DMS53 treated with DMSO at 0.1 percent for 48 hours (cell line): ENCODE data around the gene PRXL2C.
A peak's percentile ranks its signal among the peaks of the same experiment; 100 is the strongest.
"Not testable (repeated sequence)": the region's sequence is repeated elsewhere in the genome, so short reads cannot be mapped to it uniquely, and the experiment has no call there.

Source experiments
- DNase-seq: peaks from one replicate; lab custom pipeline; 2025; ENCODE audit not compliant: unreplicated experiment; lab: John Stamatoyannopoulos, UW

The PRXL2C gene

DNA sequence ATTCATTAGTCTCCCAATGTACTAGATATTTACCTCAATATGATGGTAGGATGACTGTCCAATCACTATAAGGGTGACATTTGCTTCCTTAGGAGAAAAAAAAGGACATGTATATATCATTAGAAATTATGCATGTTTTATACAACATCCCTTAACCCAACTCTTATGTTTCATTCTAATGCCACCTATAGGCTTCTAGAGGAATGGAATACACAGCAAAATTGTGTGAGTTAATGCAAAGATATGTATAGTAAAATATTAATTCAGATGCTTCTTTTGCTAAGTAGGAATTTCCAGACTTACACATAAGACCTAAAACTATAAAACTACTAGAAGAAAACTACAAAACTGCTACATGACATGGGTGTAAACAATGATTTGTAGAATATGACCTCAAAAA lies 3.5 kb downstream of the PRXL2C start:
- no peak for DNase-seq

DNA sequence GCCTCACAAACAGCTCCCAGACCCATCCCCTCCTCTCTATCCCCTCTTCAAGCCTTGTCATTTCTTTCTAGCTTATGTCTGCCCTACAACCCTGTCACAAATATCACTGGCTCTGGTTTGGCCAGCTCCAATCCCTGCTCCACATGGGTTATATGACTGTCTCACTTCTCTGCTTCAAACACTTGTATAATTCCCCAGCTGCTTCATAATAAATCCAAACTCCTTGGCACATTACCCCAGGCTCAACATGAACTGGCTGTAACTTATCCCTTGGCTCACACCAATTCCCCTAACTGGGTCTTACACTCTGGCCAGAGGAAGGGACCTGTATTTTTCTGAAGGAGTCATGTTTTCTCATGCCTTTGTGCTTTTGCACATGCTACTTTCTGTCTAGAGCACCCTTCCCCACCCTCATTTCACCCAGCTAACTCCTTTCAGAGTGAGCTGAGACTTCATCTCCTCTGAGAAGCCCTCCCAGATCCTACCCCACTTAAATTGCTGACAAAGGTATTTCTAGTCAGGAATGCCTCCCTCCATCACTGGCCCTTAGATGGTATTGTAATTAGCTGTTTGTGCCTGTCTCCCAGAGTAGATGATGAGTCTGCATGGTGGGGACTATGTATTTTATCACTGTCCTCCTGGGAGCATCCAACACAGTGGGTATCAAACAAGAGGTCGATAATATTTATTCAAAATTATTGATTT lies 5.3 kb downstream of the PRXL2C start:
- DNase-seq = no peak

DNA sequence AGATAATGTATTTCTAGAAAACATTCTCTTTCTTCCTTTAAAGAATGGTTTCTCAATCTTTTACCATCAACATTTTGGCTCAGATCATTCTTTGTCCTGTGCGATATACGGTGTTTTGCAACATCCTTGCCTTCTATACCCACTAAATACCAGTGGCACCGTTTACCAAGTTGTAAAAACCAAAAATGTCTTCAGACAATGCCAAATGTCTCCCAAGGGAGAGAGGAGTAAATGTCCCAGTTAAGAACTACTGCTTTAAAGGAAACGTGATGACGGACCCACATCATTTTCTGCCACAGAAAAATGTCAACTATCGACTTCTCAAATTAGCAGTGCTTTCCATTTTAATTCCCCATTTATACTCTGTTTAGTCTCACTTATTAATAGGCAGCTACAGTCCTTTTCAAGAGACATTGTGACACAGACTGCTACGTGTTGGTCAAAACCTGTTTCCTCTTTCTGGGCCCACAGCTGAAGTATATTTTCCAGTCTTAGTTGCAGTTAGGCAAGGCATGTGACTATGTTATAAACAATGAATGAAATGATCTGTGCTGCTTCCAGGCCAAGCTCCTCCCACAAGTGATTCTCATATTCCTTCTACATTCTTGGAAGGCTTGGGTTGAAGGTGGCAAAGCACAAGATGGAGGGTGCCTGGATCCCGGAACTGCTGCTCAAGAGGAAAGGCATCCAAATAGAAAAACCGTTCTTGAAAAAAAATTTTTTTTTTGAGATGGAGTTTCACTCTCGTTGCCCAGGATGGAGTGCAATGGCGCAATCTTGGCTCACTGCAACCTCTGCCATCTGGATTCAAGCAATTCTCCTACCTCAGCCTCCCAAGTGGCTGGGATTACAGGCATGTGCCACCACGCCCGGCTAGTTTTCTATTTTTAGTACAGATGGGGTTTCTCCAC lies 8.8 kb downstream of the PRXL2C start:
- no peak for DNase-seq

DNA sequence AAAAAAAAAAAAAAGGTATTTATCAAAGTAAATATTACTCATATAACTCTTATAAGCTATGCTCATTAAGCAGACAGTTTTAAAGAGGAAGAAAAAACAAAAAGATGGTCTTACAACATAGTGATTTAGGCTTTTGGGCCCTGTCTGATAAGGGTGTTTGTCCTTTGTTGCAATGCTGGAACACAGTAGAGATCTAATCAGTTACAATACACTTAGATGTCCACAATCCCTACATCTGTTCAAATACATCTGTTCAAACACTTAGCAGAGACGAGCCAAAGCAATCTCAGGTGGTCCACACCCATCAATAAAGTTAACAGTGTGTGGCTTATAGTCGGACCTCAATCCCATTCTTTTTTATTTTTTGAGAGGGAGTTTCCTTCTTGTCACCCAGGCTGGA lies 11.0 kb downstream of the PRXL2C start:
- DNase-seq = peak; percentile 44

DNA sequence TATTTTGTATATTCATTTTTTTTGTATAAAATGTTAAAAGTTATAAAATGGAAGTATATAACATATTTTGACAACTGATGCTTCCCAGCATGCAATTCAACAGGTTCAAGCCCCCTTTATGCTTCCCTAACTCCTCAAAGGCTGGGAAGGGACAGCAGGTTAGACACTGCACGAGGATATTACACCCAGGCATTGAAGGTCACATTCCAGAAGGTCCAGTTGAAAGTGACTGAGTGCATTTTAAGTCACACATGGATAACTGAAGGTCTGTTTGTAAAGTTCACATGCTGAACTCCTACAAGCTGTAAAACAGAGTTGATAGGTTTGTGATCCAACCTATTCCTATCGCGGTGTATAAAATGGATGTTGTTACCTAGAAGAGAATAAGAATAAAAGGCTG lies 13.6 kb downstream of the PRXL2C start:
- no peak for DNase-seq

DNA sequence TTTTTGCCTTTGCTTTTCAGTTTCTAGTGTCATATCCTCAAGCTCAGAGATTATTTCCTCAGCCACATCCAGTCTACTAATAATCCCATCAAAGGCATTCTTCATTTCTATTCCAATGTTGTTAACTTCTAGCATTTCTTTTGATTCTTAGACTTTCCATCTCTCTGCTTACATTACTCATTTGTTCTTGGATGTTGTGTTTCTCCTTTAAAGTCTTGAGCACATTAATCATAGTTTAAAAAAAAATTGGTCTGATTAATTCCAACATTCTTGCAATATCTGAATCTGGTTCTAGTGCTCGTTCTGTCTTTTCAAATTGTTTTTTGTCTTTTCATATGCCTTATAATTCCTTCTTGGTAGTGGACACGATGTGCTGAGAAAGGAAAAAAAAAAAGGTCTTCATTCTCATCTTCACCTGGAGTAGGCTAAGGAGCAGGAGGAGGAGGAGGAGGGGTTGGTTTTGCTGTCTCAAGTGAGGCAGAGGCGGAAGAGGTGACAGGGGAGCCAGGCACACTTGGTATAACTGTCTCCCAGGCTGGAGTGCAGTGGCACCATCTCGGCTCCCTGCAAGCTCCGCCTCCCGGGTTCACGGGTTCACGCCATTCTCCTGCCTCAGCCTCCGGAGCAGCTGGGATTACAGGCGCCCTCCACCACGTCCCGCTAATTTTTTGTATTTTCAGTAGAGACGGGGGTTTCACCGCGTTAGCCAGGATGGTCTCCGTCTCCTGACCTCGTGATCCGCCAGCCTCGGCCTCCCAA lies 16.3 kb downstream of the PRXL2C start:
- DNase-seq = no peak

DNA sequence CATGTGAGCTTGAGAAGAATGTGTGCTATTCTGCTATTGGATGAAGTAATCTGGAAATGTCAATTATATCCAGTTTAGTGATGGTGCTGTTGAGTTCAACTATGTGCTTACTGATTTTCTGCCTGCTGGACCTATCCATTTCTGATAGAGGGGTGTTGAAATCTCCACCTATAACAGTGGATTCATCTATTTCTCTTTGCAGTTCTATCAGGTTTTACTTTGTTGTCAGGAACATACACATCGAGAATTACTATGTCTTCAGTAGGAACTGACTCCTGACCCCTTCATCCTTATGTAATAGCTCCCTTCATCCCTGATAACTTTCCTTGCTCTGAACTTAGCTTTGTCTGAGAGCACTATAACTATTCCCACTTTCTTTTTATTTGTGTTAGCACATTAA lies 18.7 kb downstream of the PRXL2C start:
- DNase-seq = no peak

DNA sequence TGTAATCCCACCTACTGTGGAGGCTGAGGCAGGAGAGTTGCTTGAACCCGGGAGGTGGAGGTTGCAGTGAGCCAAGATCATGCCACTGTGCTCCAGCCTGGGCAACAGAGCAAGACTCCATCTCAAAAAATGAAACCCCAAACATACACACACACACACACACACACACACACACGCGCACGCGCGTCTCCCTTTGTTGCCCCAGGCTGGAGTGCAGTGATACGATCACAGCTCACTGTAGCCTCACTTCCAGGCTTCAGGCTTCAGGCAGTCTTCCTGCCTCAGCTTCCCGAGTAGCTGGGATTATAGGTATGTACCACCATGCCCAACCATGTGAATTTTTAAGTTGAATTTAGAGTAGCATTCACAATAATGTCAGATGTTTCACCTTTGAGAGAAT lies 21.5 kb downstream of the PRXL2C start:
- DNase-seq = not testable (repeated sequence)

DNA sequence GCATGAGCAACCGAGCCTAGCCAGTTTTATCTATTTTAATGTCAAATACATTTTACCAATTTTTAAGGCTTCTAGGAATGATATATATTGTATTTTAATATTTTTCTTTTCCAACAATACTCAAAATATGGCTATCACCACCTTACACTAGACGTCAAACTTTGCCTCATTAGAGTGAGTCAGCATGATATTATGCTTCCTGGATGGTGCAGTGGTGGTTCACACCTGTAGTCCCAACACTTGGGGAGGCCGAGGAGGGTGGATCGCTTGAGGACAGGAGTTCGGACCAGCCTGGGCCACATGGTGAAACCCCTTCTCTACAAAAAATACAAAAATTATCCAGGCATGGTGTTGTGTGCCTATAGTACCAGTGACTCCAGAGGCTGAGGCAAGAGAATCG lies 28.2 kb downstream of the PRXL2C start:
- no peak for DNase-seq

DNA sequence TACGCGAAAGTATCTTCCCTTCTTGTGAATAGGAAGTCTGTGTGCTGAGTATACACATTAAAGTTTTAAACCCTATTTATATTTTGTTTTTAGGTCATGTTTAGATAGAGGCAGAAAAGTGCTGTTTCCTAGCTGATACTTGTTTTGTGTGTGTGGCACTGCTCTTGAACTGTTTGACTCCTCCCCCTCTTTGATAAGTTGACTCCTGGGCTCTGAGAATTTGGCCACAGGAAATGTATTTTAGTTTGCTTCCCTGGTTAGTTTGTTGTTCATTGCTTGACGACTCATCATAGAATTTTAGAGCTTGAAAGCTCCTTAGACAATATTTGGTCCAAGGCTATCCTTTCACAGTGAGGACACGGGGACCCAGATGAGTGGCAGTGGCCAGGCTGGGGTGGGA lies 33.5 kb downstream of the PRXL2C start:
- DNase-seq = no peak

DNA sequence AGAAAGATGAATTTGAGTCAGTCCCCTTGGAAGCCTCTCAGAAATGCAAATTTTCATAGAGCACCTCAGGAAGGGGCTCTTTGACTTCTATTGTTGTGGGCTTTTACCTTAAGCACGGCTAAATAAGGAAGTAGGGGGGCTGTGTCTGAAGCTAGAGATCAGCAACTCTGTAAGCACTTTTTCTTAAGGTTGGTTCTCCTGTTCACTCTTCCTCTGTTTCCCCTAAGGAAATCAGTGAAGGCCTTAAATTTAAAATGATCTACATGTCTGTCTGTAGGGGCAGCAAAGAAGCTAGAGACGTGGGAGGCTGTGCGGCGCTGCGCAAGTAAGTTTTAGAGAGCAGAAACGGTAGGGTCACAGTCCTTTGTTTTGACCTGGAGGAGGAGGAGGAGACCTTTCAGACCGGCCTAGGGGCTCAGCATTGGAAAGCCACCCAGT lies 34.3 kb downstream of the PRXL2C start:
- no peak for DNase-seq

DNA sequence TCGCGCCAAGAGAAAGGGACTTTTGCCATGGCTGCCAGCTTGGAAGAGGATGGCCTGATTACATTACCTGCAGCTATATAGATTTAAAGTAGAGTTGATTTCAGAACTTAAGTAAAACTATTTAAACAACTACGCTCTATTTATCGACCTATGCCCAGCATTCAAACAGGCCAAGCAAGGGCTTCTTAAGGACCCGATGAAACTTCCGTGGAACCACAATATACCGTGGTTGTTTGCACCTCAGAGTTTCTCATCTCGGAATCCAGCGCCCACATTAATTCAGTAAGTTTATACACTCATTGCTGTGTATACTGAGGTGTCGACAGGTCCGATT lies 35.0 kb downstream of the PRXL2C start:
- no peak for DNase-seq

DNA sequence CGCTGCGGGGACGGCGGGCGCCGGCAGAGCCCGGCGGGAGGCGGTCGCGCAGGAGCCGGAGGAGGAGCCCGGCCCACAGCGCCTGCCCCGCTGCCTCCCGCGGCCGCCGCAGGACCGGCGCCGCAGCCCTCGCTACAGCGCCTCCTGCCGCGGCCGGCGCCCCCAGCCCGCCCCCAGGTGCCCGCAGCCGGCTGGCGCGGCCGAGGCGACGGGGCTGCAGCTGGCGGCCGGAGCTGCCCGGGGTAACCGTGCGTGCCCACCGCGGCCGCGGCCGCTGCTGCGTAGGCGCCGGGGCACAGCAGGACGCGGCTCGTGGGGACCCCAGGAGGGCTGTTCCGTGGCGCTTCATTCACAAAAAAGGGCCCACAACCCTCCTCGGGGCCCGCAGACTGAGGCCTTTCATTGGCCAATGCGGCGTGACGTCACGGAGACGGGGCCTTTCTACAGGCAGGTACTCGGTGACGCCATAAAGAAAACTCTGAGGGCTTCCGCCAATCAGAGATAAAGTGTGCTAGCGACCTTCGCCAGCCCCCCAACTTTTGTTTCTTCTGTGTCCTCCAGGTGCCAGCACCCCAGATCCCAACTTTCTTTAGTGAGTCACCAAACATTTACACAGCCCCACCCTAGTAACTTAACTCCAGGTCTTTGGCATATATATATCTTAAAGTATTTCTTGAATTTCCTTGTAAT lies 35.5 kb downstream of the PRXL2C start, which contains the start of gene CDC14B:
Gene CDC14B (minus strand): TSS at position 353 of the 690 bp plus-strand sequence. CDS start 465 bp downstream, outside the sequence.
- peak; percentile 66 for DNase-seq

DNA sequence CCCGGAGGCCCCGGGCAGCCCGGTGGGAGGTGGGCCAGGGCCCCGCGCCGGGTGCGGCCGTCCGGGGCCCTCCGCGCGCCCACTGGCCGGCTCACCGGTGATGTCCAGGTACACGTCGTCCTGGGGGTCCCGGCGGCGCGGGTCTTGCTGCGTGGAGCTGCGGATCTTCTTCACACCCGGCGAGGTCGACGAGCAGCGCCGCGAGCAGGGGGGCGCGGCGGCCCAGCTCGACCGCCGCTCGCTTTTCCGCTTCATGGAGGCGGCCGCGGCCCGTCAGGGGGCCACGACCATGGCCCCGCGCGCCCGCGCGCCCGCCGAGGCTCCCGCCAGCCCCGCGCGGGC lies 36.0 kb downstream of the PRXL2C start:
- no peak for DNase-seq

DNA sequence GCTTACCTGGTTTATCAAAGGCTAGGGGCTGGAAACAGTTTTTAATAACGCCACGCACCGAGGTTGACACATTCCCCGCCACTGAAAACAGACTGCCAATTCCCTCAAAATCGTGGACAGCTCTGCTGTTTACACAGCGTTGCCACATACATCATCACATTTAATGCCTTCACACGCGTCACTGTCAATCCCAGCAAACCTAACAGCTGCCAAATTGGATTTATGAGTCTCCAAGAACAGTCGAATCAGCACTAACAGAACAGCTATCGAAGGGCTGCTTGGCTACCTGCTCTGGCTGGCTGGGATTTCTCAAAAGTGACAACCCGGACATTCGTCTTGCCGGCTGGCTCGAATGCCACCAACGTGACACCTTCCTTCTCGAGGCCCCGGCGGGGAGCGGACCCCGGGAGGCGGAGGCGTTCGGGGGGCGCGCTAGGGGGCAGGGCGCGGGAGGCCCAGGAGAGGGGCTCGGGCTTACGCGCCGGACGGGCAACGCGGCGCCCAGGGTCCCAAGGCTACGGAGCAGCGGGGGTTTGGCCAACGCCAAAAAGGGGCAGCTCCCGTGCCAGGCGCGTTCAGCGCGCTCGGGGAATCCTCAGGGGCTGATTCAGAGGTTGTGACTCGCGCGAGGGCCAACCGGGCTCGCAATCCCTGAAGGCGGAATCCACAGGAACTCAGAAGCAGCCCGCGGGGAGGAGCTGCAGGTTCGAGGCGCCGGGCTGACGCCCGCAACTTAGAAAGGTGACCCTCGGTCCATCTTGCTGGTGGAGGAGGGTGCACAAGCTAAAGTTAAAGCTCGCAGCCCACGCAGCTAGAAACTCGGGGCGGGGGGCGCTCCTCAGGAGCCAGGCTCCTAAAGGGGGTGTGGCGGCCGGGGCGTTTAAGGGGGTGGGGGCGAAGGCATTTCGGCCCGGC lies 36.7 kb downstream of the PRXL2C start:
- peak; percentile 19 for DNase-seq

DNA sequence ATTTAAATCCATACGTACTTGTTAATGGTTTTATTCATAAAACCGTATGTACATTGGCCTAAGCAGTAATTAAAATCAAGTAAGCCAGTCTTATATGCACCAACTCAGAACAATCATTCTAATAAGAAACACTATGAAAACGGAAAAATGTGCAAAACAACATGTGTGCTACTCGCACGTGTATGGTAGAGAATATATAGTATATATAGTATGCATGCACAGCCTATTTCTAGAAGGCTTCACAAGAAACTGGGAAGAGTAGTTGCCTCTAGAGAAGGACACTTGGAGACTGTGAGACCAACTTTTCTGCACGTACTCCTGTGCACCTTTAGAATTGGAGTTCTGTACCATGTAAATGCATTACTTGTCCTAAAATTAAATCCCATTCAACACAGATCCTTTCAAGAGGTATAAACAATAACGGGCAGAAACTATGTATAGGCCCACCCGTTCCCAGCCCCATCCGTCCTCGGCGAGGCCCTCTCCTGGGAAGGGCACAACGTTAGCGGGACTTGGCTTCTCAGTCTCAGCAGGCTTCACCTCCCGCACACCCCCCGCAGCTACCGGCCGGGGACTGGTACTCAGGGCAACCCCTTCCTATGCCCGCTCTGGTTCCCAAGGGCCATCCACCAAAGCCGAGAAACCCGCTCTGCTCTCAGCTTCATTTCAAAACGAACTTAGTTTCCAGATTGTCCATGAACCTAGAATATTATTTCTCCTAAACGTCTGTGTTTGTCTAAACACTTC lies 37.5 kb downstream of the PRXL2C start:
- no peak for DNase-seq

DNA sequence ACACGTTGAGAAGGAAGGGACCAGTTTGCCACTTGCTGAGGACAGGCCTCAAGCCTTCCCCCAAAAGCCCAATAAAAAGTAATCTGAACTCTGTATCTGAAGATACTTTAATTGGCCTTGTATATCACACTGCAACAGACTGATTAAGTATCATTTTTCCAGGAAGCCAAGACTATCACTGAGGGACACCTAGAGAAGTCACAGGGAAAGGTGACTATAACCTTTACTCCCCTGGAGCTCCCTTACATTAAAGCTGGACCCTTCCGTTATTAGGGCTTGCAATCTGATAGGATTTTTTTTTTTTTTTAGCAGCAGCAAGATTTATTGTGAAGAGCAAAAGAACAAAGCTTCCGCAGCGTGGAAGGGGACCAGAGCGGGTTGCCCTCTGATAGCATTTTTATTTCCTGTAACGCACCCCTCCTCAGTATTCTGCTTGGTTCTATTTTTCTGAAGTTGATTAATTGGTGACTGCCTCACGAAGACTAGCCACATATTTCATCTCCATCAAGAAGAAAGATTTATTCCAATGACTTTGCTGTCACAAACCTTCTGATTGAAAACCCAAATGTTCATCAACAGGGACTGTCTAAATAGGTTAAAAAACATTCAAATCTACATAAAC lies 38.2 kb downstream of the PRXL2C start:
- DNase-seq = no peak

DNA sequence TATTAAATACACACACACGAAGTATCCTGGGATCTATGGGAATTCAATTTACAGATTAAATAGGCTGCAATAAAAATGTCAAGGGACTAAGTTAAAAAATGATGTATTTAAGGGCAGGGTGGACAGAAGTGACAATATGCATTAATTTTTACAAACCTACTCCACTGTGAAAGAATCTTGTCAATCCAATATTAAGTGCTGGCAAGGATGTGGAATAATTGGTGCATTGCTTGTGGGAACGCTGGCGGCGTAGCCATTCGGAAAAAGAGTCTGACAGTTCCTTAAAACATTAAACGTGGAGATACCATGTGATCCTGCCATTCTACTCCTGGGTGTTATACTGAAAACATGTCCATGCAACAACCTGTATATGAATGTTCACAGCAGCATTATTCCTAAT lies 39.7 kb downstream of the PRXL2C start:
- DNase-seq = no peak

DNA sequence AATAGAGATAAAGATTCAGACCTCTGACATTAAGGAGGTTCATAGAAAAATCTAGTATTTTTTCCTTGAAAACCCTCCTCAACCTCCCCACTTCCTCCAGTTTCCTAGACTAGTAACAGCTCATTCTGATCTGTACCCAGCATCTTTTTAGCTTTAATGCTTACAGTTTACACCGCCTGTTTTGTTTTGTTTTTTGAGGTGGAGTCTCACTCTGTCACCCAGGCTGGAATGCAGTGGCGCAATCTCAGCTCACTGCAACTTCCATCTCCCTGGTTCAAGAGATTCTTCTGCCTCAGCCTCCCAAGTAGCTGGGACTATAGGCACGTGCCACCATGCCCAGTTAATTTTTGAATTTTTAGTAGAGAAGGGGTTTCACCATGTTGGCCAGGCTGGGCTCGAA lies 40.5 kb downstream of the PRXL2C start:
- DNase-seq = not testable (repeated sequence)
